PC-9 (cell line): Measurements from ENCODE around the gene YWHAE. TPM values are rescaled to one million over a fixed set of nuclear protein-coding genes. Genes with fewer than 3 reads are reported as not detected.
A peak's percentile ranks its signal among the peaks of the same experiment; 100 is the strongest.

ENCODE experiments used
- BruUV-seq: library from RNA; stranded (reverse); fragments of 400-500 nt; replicated peaks from 2 replicates; lab custom pipeline; 2021; lab: Mats Ljungman, UMichigan
- CTCF ChIA-PET: fragments of 300-600 bp; sonication (Branson Sonifier 250); formaldehyde crosslinking; loops from one replicate; lab custom pipeline; 2022; ENCODE audit warnings: antibody characterized with exemption; lab: Charles Lee
- POLR2A ChIA-PET: fragments of 300-600 bp; sonication (Branson Sonifier 250); formaldehyde crosslinking; loops from one replicate; lab custom pipeline; 2022; ENCODE audit warnings: antibody characterized with exemption; ENCODE audit not compliant: unreplicated experiment; lab: Charles Lee
- DNase-seq, 2 experiments: peaks; one replicate each; pipeline versions ENCODE4 v3.0.0 to v3.0.0-alpha.2; 2015 to 2022; ENCODE audit warnings: mixed read lengths in 1 of 2
- H2AFZ ChIP-seq: fragments of 200-600 bp; sonication (generic); 2 replicates; pipeline ENCODE4 v1.8.1; 2017; ENCODE audit warnings: antibody characterized with exemption
- H3F3A ChIP-seq: fragments of 200-600 bp; sonication (generic); 2 replicates; pipeline ENCODE4 v1.8.1; 2017; ENCODE audit warnings: antibody characterized with exemption, mild to moderate bottlenecking, low read depth; ENCODE audit not compliant: insufficient read depth
- H3K27ac ChIP-seq: fragments of 200-600 bp; sonication (generic); 2 replicates; pipeline ENCODE4 v1.6.1; 2016; ENCODE audit warnings: mixed run types
- H3K27me3 ChIP-seq: fragments of 200-600 bp; sonication (generic); 2 replicates; pipeline ENCODE4 v1.6.1; 2016; ENCODE audit warnings: low read depth, mixed run types; ENCODE audit not compliant: insufficient read depth
- H3K36me3 ChIP-seq: fragments of 200-600 bp; sonication (generic); 2 replicates; pipeline ENCODE4 v1.6.1; 2016; ENCODE audit warnings: low read depth, mixed run types
- H3K4me1 ChIP-seq: fragments of 200-600 bp; sonication (generic); replicated peaks from 2 replicates; pipeline ENCODE4 v1.6.1; 2016; ENCODE audit warnings: mixed run types; ENCODE audit not compliant: insufficient read depth
- H3K4me2 ChIP-seq: fragments of 200-600 bp; sonication (generic); 2 replicates; pipeline ENCODE4 v1.6.1; 2017; ENCODE audit warnings: mixed run types
- H3K4me3 ChIP-seq: fragments of 200-600 bp; sonication (generic); 2 replicates; pipeline ENCODE4 v1.6.1; 2016; ENCODE audit warnings: mixed run types
- H3K79me2 ChIP-seq: fragments of 200-600 bp; sonication (generic); 2 replicates; pipeline ENCODE4 v1.6.1; 2017; ENCODE audit warnings: low read depth, mixed run types
- H3K9me2 ChIP-seq: fragments of 200-600 bp; sonication (generic); 2 replicates; pipeline ENCODE4 v1.8.1; 2017; ENCODE audit warnings: mild to moderate bottlenecking; ENCODE audit not compliant: insufficient read depth
- H3K9me3 ChIP-seq: fragments of 200-600 bp; sonication (generic); 2 replicates; pipeline ENCODE4 v1.8.1; 2016; ENCODE audit warnings: low read depth; ENCODE audit not compliant: insufficient read depth
- H4K20me1 ChIP-seq: fragments of 200-600 bp; sonication (generic); 2 replicates; pipeline ENCODE4 v1.8.1; 2017; ENCODE audit not compliant: insufficient read depth
- CTCF ChIP-seq: fragments of 200-600 bp; sonication (generic); conservative IDR thresholded peaks from 2 replicates; pipeline ENCODE4 v1.6.1; 2017; ENCODE audit warnings: mixed run types, antibody characterized with exemption, mild to moderate bottlenecking, moderate library complexity
- EZH2 ChIP-seq: fragments of 200-600 bp; sonication (generic); IDR thresholded peaks from 2 replicates; pipeline ENCODE4 v1.8.0; 2017; ENCODE audit warnings: antibody characterized with exemption, low read depth
- intact Hi-C: fragments of 100-400 bp; cut with micrococcal nuclease; formaldehyde crosslinking; loops from one replicate; pipeline ENCODE4 v1.10.0; 2022; ENCODE audit not compliant: unreplicated experiment
- total RNA-seq: library from RNA; stranded (reverse); gene quantifications from 2 replicates; pipeline ENCODE4 v1.2.3, GENCODE V29; 2021

Gene YWHAE
- total RNA-seq, 1 experiment from 2014 or later: 1,140 TPM

GRCh38 chr17:1347589-1348323, 52.3 kb downstream of the YWHAE start:
- Histone ChIP-seq H3K27ac (no peak overlapping the region), H3K27me3 (no peaks in the 10 kb centered on the region), H3K9me3 (no peaks in the 10 kb centered on the region), H3K36me3 (peaks cover 60% of the 10 kb centered on the region), H3K9me2 (no peaks in the 10 kb centered on the region), H2AFZ (no peak overlapping the region), H3K79me2 (peaks cover 75% of the 10 kb centered on the region), H4K20me1 (peaks cover 97% of the 10 kb centered on the region), H3K4me1 (no peaks in the 10 kb centered on the region), H3F3A (peaks cover 97% of the 10 kb centered on the region), H3K4me3 (no peak overlapping the region), H3K4me2 (no peak overlapping the region)
- POLR2A ChIA-PET: no interaction called here
- DNase-seq: no peak
- TF ChIP-seq CTCF (no peak), EZH2 (no peak)
- intact Hi-C loops: no loop called here
- BruUV-seq: no TSS peak
- CTCF ChIA-PET: no interaction called here

GRCh38 chr17:1344521-1344920, 55.5 kb downstream of the YWHAE start:
- peaks cover 36% of the 10 kb centered on the region for H3K36me3 ChIP-seq
- peaks cover 43% of the 10 kb centered on the region for H3K79me2 ChIP-seq
- H3K27me3 ChIP-seq: no peaks in the 10 kb centered on the region
- ChIA-PET CTCF (no interaction called here), POLR2A (no interaction called here)
- no peaks in the 10 kb centered on the region for H3K9me2 ChIP-seq
- no peak for DNase-seq
- no peak for TF ChIP-seq EZH2
- TF ChIP-seq CTCF: no peak
- H3K27ac ChIP-seq: no peak overlapping the region
- H3K4me1 ChIP-seq: no peaks in the 10 kb centered on the region
- no peaks in the 10 kb centered on the region for H3K9me3 ChIP-seq
- BruUV-seq: TSS peak; percentile 92
- no peak overlapping the region for H3K4me3 ChIP-seq
- H3K4me2 ChIP-seq: no peak overlapping the region
- intact Hi-C loops: no loop called here
- no peak overlapping the region for H2AFZ ChIP-seq
- H3F3A ChIP-seq: peaks cover 94% of the 10 kb centered on the region
- peaks cover 69% of the 10 kb centered on the region for H4K20me1 ChIP-seq

GRCh38 chr17:1343554-1343953, 56.5 kb downstream of the YWHAE start:
- Histone ChIP-seq H3K9me2 (no peaks in the 10 kb centered on the region), H3K4me3 (no peak overlapping the region), H3K79me2 (peaks cover 33% of the 10 kb centered on the region), H3K4me1 (no peaks in the 10 kb centered on the region), H3K27me3 (no peaks in the 10 kb centered on the region), H3F3A (peaks cover 85% of the 10 kb centered on the region), H4K20me1 (peaks cover 60% of the 10 kb centered on the region), H3K36me3 (peaks cover 32% of the 10 kb centered on the region), H3K4me2 (no peak overlapping the region), H2AFZ (no peak overlapping the region), H3K27ac (no peak overlapping the region), H3K9me3 (no peaks in the 10 kb centered on the region)
- ChIA-PET POLR2A (no interaction called here), CTCF (no interaction called here)
- DNase-seq: no peak
- intact Hi-C loops: no loop called here
- no TSS peak for BruUV-seq
- TF ChIP-seq EZH2: no peak
- TF ChIP-seq CTCF: no peak
